Peyer's patch (tissue), 4 donors: ENCODE data around the gene GNG4.

Experiments
- CTCF ChIP-seq, 6 experiments: fragments of 450-650 bp in 4 of 6; fragments of 200-600 bp in 2 of 6; sonication (generic) in 1 of 6; IDR thresholded peaks; one replicate each; pipeline ENCODE4 v1.5.1; 2017 to 2019; ENCODE audit warnings: antibody characterized with exemption in 6 of 6, mild to moderate bottlenecking in 3 of 6, moderate library complexity in 1 of 6
- POLR2A ChIP-seq, 2 donors: fragments of 450-650 bp; IDR thresholded peaks; one replicate each; pipeline ENCODE4 v1.5.1; 2017; ENCODE audit warnings: antibody characterized with exemption in 2 of 2, mild to moderate bottlenecking in 2 of 2, moderate library complexity in 2 of 2

- TF ChIP-seq POLR2A (IDR thresholded peaks at IDR 0.05) (no peak), CTCF (IDR thresholded peaks at IDR 0.05) (no peak)
Observed at GRCh38 chr1:235545292-235545930, 104.2 kb downstream of the GNG4 start.
